Endometrial microvascular endothelial cells (primary cell): ENCODE data around the gene ARHGAP26. TPM values are rescaled to one million over a fixed set of nuclear protein-coding genes. Genes with fewer than 3 reads are reported as not detected.

ENCODE experiments used
- in situ Hi-C: cut with HindIII; loops from 2 replicates; pipeline ENCODE4 v1.10.0; 2017; ENCODE audit warnings: low sequenced_read_pairs, low pct_unique_long_range_greater_than_20kb; ENCODE audit errors: inconsistent ontology term
- total RNA-seq: library from RNA; depleted of rRNA; stranded (reverse); fragments of >200 nt; gene quantifications from one replicate; pipeline ENCODE4 v1.2.3, GENCODE V29; 2015; ENCODE audit errors: inconsistent ontology term

Gene ARHGAP26
- 20.4 TPM for total RNA-seq

- in situ Hi-C loops: no loop called here
Observed at GRCh38 chr5:142769793-142770649, at the start of gene ARHGAP26. Gene ARHGAP26, plus strand, starts transcription at chr5:142770377. Its CDS starts 385 bp downstream, at chr5:142770762.

DNA sequence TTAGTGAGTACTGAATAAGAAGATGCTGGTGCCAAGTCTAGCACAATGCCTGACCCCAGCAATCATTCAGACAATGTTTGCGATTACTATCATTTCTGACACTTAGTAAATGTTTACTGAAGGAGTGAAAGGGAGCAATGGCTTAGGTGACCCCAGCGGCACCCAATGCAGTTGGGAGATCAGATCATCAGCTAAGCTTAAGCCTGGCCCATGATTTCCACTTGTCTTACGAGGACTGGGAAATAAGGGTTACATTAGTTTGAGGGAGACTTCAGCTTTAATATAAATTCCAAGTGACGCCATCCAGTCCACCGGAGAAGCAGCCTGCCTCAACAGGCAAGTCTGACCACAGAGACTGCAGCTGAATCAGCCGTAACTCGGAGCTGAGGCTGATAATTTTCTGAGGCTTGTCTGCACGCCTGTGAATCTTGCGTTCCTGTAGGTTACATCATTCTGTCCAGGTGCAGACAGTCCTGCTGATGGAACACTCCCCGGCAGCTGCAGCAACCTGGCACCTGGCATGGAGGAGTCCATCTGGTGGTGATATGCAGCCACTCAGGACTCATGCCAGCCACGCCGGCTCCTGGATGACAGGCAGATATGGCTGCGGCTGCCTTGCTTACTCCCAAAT is 49.4 kb upstream of the ARHGAP26 start:
- in situ Hi-C loops: loop anchor here (10.0 kb wide), 1 partner anchor 154 kb away; no protein-coding TSS in a partner anchor

DNA sequence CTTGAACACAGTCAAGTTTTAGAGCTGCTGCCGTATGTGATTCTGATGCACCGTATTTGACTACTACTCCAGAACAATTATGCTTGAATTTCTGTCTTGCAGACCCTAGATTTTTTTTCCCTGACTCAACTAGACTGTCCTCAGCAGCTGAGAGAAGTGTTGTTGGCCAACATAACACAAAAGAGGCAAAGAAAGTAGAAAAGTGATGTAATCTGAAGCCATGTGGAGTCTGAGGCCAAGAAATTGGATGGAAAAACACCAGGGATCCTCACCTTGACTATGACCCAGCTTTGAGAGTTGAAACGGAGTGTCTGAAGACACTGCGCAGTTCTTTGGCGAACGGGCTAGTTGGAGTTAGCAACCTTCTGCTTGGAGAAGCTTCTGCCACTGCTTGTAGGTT is 48.0 kb upstream of the ARHGAP26 start:
- in situ Hi-C loops: loop anchor here (10.0 kb wide), 1 partner anchor 153 kb away; no protein-coding TSS in a partner anchor

- in situ Hi-C loops: loop anchor here (10.0 kb wide), 1 partner anchor 152 kb away; no protein-coding TSS in a partner anchor
Observed at GRCh38 chr5:142722896-142723295, 47.3 kb upstream of the ARHGAP26 start.

DNA sequence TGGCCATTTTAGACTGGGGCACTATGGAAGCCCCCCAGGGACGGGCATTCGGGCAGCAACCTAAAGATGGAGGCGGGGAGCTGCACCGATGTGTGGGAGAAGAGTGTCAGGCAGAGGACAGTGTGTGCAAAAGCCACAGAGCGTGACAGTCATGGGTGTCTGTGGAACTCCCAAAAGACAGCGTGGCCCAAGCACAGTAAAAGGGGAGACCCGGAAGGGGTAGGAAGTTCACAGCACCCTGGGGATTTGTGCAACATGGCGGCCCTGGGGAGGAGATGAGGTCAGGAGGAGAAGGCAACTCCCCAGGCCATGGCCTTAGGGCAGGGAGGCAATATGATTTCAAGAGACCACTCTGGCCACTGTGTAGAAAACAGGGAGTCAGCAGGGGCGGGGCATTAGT is 45.4 kb upstream of the ARHGAP26 start:
- in situ Hi-C loops: loop anchor here (10.0 kb wide), 1 partner anchor 150 kb away; no protein-coding TSS in a partner anchor

DNA sequence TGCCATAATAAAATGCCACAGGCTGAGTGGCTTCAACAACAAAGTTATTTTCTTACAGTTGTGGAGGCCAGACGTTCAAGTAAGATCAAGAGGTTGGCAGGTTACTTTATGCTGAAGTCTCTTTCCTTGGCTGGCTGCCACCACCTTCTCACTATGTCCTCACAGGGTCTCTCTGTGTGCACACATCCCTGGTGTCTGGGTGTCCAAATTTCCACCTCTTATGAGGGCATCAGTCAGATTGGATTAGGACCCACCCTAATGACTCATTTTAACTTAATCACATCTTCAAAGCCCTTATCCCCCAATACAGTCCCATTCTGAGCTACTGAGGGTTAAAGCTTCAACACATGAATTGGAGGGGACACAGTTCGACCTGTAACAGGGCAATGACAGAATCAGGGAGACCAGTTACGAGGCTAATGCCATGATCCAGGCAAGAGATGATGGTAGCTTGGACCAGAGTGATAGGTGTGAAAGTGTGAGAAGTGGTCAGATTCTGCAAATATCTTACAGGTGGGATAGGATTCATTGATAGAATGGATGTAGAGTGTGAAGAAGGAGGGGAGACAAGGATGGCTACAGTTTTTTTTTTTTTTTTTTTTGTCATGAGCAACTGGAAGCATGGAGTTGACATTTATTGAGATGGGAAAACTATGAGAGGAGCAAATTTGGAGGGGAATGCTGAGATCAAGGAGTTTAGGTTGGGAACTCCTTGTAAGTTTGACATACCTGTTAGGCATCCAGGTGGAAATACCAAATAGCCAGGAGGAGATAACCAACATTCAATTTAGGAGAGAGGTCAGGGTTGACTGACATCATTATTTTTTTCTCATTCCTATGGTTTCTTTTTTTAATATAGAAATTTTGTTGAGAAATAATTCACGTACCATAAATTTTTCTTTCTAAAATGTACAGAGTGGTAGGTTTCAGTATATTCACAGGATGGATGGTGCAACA is 44.7 kb upstream of the ARHGAP26 start:
- in situ Hi-C loops: loop anchor here (10.0 kb wide), 1 partner anchor 149 kb away; no protein-coding TSS in a partner anchor

DNA sequence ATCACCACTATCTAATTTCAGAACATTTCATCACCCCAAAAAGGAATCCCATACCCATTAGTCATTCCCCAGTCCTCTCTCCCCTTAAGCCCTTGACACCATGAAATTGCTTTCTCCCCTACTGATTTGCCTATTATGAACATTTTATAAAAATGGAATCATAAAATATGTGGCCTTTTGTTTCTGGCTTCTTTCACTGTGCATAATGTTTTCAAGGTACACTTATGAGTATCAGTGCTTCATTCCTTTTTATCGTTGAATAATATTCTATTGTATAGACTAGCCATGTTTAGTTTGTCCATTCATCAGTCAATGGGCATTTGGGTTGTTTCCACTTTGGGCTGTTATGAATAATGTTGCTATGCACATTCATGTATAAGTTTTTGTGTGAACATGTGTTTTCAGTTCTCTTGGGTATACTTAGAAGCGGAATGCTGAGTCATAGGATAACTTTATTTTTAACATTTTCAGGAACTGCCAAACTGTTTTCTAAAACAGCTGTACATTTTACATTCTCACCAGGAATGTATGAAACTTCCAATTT is 43.9 kb upstream of the ARHGAP26 start:
- in situ Hi-C loops: loop anchor here (10.0 kb wide), 1 partner anchor 149 kb away; no protein-coding TSS in a partner anchor

DNA sequence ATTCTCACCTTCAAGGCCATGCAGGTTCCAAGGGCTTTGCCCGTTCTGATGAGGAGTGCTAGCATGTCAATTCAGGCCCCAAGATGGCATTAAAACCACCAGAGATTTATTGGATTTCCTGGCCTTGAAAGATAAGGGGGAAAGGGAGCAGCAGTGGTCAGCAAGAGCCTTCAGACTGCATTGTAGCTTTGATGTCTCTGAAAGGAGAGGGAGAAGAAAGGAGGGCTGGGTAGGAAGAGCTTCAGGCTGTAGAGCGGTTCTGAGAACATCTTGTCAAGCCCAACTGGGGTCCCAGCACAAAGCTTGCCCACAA is 42.5 kb upstream of the ARHGAP26 start:
- in situ Hi-C loops: loop anchor here (10.0 kb wide), 1 partner anchor 147 kb away; no protein-coding TSS in a partner anchor

DNA sequence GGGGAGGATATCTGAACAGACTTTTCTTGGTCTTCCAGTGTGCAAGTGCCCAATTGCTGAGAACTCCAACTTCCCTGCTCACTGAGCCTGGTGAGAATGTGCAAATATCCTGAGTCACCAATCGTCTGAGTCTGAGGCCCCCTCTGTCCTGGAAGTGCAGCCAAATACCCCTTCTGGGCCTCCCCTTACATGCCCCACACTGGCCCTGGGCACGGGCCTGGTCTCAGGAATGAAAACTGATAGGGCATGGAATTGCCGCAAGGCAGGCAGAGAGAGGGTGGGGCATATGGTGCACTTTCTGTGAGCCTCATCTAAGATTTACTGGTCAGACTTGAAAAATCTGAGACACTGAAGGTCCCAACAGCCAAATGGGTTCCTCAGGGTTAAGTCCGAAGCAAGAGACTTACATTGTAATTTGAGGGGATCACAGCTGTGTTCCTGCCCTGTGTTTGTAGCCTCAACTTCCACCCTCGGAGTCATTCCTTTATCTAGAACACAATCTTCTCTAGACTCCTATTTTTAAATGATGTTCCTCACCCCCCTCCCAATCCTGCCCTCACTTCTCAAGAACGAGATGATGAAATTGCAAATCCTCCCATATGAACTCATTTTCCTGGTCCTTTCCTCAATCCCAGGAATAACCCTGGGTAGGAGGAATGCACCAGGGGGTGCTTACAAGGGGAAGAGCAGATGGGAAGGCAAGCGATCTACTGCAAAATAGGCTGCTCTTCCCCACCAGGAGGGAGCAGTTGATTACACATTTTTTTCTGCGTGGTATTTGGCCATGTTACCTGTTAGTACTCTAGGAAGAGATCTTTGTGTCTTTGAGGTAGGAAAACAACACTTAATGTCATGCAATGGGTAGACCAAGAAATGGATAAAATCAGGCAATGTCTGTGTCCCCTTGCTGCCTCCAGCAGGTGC is 34.6 kb upstream of the ARHGAP26 start:
- in situ Hi-C loops: no loop called here

GRCh38 chr5:142736247-142736632 is 33.9 kb upstream of the ARHGAP26 start:
- in situ Hi-C loops: no loop called here

GRCh38 chr5:142737179-142737578 is 33.0 kb upstream of the ARHGAP26 start:
- in situ Hi-C loops: no loop called here

GRCh38 chr5:142740474-142741242 is 29.5 kb upstream of the ARHGAP26 start:
- in situ Hi-C loops: no loop called here

DNA sequence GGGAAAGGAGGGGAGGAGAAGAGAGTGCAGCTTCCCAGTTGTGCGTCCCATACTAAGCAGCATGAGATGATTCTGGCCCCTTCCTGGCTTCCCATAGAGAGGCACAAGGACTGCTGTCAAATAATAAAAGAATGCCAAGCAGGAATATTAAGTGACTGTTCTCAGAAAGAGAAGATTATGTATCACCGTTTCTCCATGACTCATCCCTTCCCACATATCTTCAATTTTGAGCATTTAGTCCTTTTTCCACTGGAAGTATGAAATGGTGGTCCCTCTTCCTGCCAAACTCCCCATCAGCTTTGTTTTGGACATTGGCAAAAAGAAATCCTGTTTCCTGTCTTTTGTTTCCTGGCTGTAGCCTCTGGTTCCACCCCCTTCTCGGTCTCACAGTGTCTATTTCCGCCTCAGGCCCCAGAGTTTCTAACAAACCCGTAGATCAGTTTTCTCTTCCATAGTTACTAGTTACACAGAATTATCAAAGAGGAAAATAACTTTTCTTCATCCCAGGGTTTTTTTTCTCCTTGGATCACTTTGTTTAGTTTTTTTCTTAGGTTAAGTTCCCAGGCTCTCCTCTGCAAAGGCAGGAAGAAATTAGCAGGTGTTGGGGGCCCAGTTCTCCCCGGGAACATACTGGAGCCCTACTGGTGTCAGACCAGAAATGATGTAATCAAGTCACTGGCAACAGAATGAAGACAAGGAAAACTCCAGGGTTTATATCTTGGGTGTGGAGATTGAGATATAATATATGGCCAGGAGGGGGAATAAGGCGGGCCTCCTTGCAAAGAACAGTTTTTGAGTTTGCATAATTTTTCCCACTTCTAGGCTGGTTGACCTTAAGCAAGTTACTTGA is 26.4 kb upstream of the ARHGAP26 start:
- in situ Hi-C loops: no loop called here

DNA sequence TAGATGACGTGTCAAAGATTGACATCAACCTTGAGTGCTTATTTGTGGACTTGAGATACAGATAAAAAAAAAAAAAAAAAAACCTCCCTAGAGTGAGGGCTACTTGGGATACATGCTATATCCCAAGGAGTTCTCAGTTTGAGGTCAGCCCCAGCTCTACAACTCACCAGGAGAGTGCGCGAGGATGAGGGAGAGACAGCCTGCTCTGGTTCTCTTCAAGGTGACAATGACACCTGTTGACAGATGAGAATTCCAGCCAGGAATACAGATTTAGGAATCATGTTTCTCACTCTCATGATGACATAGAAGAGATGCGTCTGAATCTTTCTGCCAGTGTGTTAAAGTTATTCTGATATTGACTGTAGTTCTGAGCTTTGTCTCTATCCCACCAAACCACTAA is 24.9 kb upstream of the ARHGAP26 start:
- in situ Hi-C loops: no loop called here

GRCh38 chr5:142746532-142747433 is 23.4 kb upstream of the ARHGAP26 start:
- in situ Hi-C loops: no loop called here
